K562 (cell line): ENCODE data around the gene ORC3. TPM values are rescaled to one million over a fixed set of nuclear protein-coding genes. Genes with fewer than 3 reads are reported as not detected.

Experiments used
- ATAC-seq: fragments of 200-7000 bp; cut with Tn5 transposase; 3 replicates; pipeline ENCODE4 v1.9.1; 2020; ENCODE audit warnings: moderate library complexity
- BruUV-seq: library from RNA; stranded (reverse); fragments of 400-500 nt; replicated peaks from 2 replicates; lab custom pipeline; 2021; lab: Mats Ljungman, UMichigan
- CTCF ChIA-PET: fragments of 300-600 bp; formaldehyde crosslinking; extraction: SDS; loops from one replicate; lab custom pipeline; 2021; ENCODE audit warnings: low intra/inter-chr PET ratio; lab: Yijun Ruan, JAX
- POLR2A ChIA-PET: fragments of 300-600, 350-650 bp; sonication (Branson Sonifier 250); formaldehyde crosslinking; extraction: SDS; loops from one replicate; lab custom pipeline; 2021; ENCODE audit warnings: antibody characterized with exemption, inconsistent platforms; lab: Yijun Ruan, JAX
- DNase-seq, 4 experiments: peaks; one replicate each; pipeline versions ENCODE4 v3.0.0 to v3.0.0-alpha.2; 2011 to 2018; ENCODE audit warnings: low spot score in 3 of 4, mixed read lengths in 3 of 4; ENCODE audit errors: extremely low read depth in 1 of 4
- FAIRE-seq: peaks from 2 replicates; lab custom pipeline; 2011; peaks lifted over from hg19 to GRCh38; lab: Jason Lieb, UNC
- H2AFZ ChIP-seq: 2 replicates; pipeline ENCODE4 v1.6.0; 2011; ENCODE audit warnings: low read depth, low read length, control low read depth, inconsistent platforms
- H3K27ac ChIP-seq: fragments of 200-600 bp; 3 replicates; pipeline ENCODE4 v1.8.0; 2011; ENCODE audit warnings: low read depth, mild to moderate bottlenecking, control low read depth, inconsistent platforms, low read length, moderate library complexity, mixed read lengths; ENCODE audit errors: extremely low read depth
- H3K27me3 ChIP-seq, 2 experiments: fragments of 300-600 bp in 1 of 2; 2 replicates in 1 of 2; 3 replicates in 1 of 2; pipeline versions ENCODE4 v1.6.0 to v1.8.0; 2011; ENCODE audit warnings: inconsistent platforms in 2 of 2, low read length in 2 of 2, mild to moderate bottlenecking in 1 of 2, mixed read lengths in 1 of 2, moderate library complexity in 1 of 2; ENCODE audit not compliant: control insufficient read depth in 2 of 2, insufficient read depth in 2 of 2
- H3K36me3 ChIP-seq: fragments of 300-600 bp; 3 replicates; pipeline ENCODE4 v1.8.0; 2011; ENCODE audit warnings: mild to moderate bottlenecking, low read length, inconsistent platforms; ENCODE audit not compliant: control insufficient read depth, insufficient read depth
- H3K4me1 ChIP-seq, 2 experiments: fragments of 200-600 bp in 1 of 2; replicated peaks in 1 of 2; 2 replicates in 1 of 2; 3 replicates in 1 of 2; pipeline versions ENCODE4 v1.5.1 to v1.8.0; 2011; ENCODE audit warnings: inconsistent platforms in 2 of 2, low read length in 2 of 2, mild to moderate bottlenecking in 1 of 2, mixed read lengths in 1 of 2, moderate library complexity in 1 of 2; ENCODE audit not compliant: control insufficient read depth in 2 of 2, insufficient read depth in 2 of 2
- H3K4me2 ChIP-seq: 2 replicates; pipeline ENCODE4 v1.6.1; 2011; ENCODE audit warnings: low read length, control low read depth, inconsistent platforms, mixed read lengths; ENCODE audit not compliant: insufficient read depth
- H3K4me3 ChIP-seq: fragments of 200-600 bp; sonication (generic), shearing (Covaris generic); 2 replicates; pipeline ENCODE4 v1.5.1; 2016; ENCODE audit warnings: control low read depth, inconsistent platforms
- H3K79me2 ChIP-seq: fragments of 200-600 bp; 3 replicates; pipeline ENCODE4 v1.8.0; 2011; ENCODE audit warnings: low read length, inconsistent platforms; ENCODE audit not compliant: control insufficient read depth, insufficient read depth
- H3K9ac ChIP-seq, 2 experiments: 2 replicates each; pipeline versions ENCODE4 v1.6.0 to v1.6.1; 2011; ENCODE audit warnings: low read depth in 2 of 2, low read length in 2 of 2, control low read depth in 1 of 2, inconsistent platforms in 1 of 2, mild to moderate bottlenecking in 1 of 2, mixed read lengths in 1 of 2; ENCODE audit not compliant: insufficient read depth in 1 of 2
- H3K9me1 ChIP-seq: one replicate; pipeline ENCODE4 v1.6.0; 2011; ENCODE audit warnings: inconsistent platforms, mild to moderate bottlenecking, low read length, moderate library complexity; ENCODE audit not compliant: control insufficient read depth, insufficient read depth
- H3K9me3 ChIP-seq: replicated peaks from 2 replicates; pipeline ENCODE4 v1.5.1; 2011; ENCODE audit warnings: low read depth, low read length, inconsistent platforms; ENCODE audit not compliant: control insufficient read depth, insufficient read depth
- H4K20me1 ChIP-seq: replicated peaks from 2 replicates; pipeline ENCODE4 v1.6.1; 2011; ENCODE audit warnings: low read length, inconsistent platforms, mixed read lengths; ENCODE audit not compliant: control insufficient read depth, insufficient read depth
- CEBPB ChIP-seq: fragments of 450-650 bp; IDR thresholded peaks from 2 replicates; pipeline ENCODE4 v1.6.1; 2016; ENCODE audit warnings: missing genetic modification characterization, missing compliant biosample characterization
- CEBPG ChIP-seq, 3 experiments: fragments of 200-800 bp in 1 of 3; sonication (Bioruptor generic) in 1 of 3; sonication (generic) in 1 of 3; formaldehyde crosslinking in 1 of 3; IDR thresholded peaks in 2 of 3; conservative IDR thresholded peaks in 1 of 3; 2 replicates each; pipeline versions ENCODE4 v1.6.1 to v1.8.0; 2016 to 2022; ENCODE audit warnings: missing compliant biosample characterization in 2 of 3, missing genetic modification characterization in 2 of 3, mild to moderate bottlenecking in 1 of 3, missing genetic modification reagents in 1 of 3
- ESRRA ChIP-seq: fragments of 450-650 bp; IDR thresholded peaks from 2 replicates; pipeline ENCODE4 v1.6.1; 2014; ENCODE audit warnings: low read depth, mild to moderate bottlenecking, moderate library complexity, borderline replicate concordance
- HSF4 ChIP-seq: fragments of 250-450 bp; sonication (Bioruptor Pico); IDR thresholded peaks from 2 replicates; pipeline ENCODE4 v2.1.2; 2022; ENCODE audit warnings: mild to moderate bottlenecking, moderate library complexity, borderline replicate concordance
- KDM2B ChIP-seq: fragments of 250-450 bp; sonication (Bioruptor Pico); IDR thresholded peaks from 2 replicates; pipeline ENCODE4 v1.8.0; 2021; ENCODE audit warnings: mild to moderate bottlenecking, moderate library complexity
- NR2C1 ChIP-seq, 2 experiments: fragments of 450-650 bp; IDR thresholded peaks; 2 replicates each; pipeline ENCODE4 v1.6.1; 2017; ENCODE audit warnings: mild to moderate bottlenecking in 2 of 2, antibody characterized with exemption in 1 of 2, inconsistent platforms in 1 of 2, missing compliant biosample characterization in 1 of 2, missing genetic modification characterization in 1 of 2
- POLR2A ChIP-seq: fragments of 450-650 bp; conservative IDR thresholded peaks from 2 replicates; pipeline ENCODE4 v1.6.1; 2016
- SOX6 ChIP-seq: fragments of 450-650 bp; IDR thresholded peaks from 2 replicates; pipeline ENCODE4 v1.6.1; 2014; ENCODE audit warnings: mild to moderate bottlenecking
- TRIM24 ChIP-seq, 2 experiments: fragments of 450-650 bp; IDR thresholded peaks; 2 replicates each; pipeline ENCODE4 v1.6.1; 2016
- WGBS: fragments of 100-300 bp; shearing (Covaris generic); methylation state at CpG from one replicate; pipeline ENCODE4 v1.1.6; 2016; ENCODE audit warnings: low coverage, mixed read lengths; ENCODE audit not compliant: insufficient coverage; ENCODE audit errors: missing lambda C conversion rate; 5-methylcytosine and 5-hydroxymethylcytosine counted together
- in situ Hi-C: fragments of 300-500 bp; cut with MboI; formaldehyde crosslinking; loops from 4 replicates; pipeline ENCODE4 v1.15.0; 2018; ENCODE audit warnings: inconsistent platforms, mixed read lengths
- intact Hi-C: fragments of 100-400 bp; cut with micrococcal nuclease; formaldehyde crosslinking; loops from 2 replicates; pipeline ENCODE4 v1.14.2; 2022
- polyA plus RNA-seq, 8 experiments: library from polyadenylated mRNA; depleted of rRNA in 4 of 8; stranded (reverse) in 5 of 8; unstranded in 3 of 8; fragments of >200 nt; fragmentation: Nextera tagmentation in 2 of 8; fragmentation: Illumina TruSeq in 1 of 8; extraction: Ambion mirVana in 2 of 8; extraction: Trizol in 1 of 8; gene quantifications; 2 replicates each; pipeline versions ENCODE4 v1.2.1 to v1.2.3, GENCODE V29; 2011 to 2014; ENCODE audit warnings: inconsistent platforms in 1 of 8, missing spikeins in 1 of 8
- total RNA-seq, 7 experiments: library from RNA; depleted of rRNA in 6 of 7; stranded (reverse); fragments of >200 nt in 6 of 7; fragmentation: Illumina TruSeq in 2 of 7; extraction: Trizol in 2 of 7; gene quantifications; 2 replicates each; pipeline versions ENCODE4 v1.2.1 to v1.2.3, GENCODE V29; 2011 to 2021; ENCODE audit warnings: low replicate concordance in 1 of 7
- TF ChIP-seq, protein P1 (sequence below): fragments of 250-450 bp; sonication (Bioruptor Pico); IDR thresholded peaks from 2 replicates; pipeline ENCODE4 v1.8.0; 2022; ENCODE audit warnings: inconsistent platforms
- TF ChIP-seq, protein P2 (sequence below): sonication (generic); formaldehyde crosslinking; IDR thresholded peaks from 2 replicates; pipeline ENCODE4 v1.5.0; 2020; ENCODE audit warnings: missing genetic modification reagents
- TF ChIP-seq, protein P3 (sequence below), 2 experiments: fragments of 450-650 bp in 1 of 2; sonication (generic) in 1 of 2; formaldehyde crosslinking in 1 of 2; IDR thresholded peaks in 1 of 2; conservative IDR thresholded peaks in 1 of 2; 2 replicates each; pipeline versions ENCODE4 v1.6.1 to v1.8.1; 2016 to 2023; ENCODE audit warnings: mild to moderate bottlenecking in 2 of 2, moderate library complexity in 2 of 2, inconsistent platforms in 1 of 2, missing genetic modification reagents in 1 of 2

ORC3 gene
- total and polyA plus RNA-seq, 9 of the 15 experiments (the other 6 are each of a cell fraction or from before 2014, with no cell fraction given): 28.8 to 159 (median 74.8) TPM

DNA sequence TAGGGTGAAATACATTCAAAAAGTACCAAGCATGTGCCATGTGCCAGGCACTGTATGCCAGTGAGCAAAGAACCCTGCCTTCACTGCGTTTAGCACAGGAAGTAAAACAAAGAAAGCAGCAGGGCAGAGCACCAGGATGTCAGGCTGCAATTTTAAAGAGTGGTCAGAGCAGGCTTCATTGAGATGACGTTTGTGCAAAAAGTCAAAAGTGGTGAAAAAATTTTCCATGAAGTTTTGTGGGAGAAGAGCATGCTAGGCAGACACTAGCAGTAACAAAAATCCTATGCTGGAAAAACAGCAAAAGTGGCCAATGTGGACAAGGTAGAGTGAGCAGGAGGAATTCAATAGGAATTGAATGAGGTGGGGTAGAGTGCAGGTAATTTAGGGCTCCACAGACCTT is 80.8 kb downstream of the ORC3 start (continued):
- TF ChIP-seq, protein P1, sequence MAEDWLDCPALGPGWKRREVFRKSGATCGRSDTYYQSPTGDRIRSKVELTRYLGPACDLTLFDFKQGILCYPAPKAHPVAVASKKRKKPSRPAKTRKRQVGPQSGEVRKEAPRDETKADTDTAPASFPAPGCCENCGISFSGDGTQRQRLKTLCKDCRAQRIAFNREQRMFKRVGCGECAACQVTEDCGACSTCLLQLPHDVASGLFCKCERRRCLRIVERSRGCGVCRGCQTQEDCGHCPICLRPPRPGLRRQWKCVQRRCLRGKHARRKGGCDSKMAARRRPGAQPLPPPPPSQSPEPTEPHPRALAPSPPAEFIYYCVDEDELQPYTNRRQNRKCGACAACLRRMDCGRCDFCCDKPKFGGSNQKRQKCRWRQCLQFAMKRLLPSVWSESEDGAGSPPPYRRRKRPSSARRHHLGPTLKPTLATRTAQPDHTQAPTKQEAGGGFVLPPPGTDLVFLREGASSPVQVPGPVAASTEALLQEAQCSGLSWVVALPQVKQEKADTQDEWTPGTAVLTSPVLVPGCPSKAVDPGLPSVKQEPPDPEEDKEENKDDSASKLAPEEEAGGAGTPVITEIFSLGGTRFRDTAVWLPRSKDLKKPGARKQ (CRISPR knock-in tag): no peak

DNA sequence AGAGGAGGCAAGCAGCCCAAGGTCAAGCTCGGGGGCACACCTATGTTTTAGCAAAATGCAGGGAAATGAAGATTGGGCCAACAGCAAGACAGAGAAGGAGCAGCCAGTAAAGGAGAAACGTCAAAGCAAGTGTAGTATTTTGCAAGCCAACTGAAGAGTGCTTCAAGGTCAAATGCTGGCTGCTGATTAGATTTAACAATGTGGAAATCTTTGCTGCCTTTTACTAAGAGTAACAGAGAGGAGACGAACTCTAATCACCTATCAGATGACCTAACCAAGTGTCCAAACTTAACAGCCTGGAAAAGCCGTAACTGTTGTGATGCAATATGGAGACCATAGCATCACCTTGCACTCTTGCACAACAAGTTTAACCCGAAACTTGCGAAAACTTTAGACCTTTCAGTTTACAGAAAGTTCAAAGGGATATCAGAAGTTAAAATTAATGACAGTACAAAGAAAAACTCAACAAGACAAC is 81.7 kb downstream of the ORC3 start:
- Histone ChIP-seq H3K27me3 (no peaks in the 10 kb centered on the region), H4K20me1 (0 out of 2 replicates have a peak, but pooled peaks cover 3% of the 10 kb centered on the region)
- POLR2A ChIA-PET: interaction anchor here (1.0 kb wide), 2 partner anchors 13 to 17 kb away, joined by 3 to 6 read pairs; no protein-coding TSS in a partner anchor
- TF ChIP-seq CEBPB (tag) (peak; percentile 97), KDM2B (CRISPR knock-in tag) (no peak), POLR2A (0 out of 2 replicates have a peak, but pooled peaks have one; percentile 23), HSF4 (CRISPR knock-in tag) (no peak), ESRRA (peak; percentile 74), SOX6 (peak; percentile 20; the same call in 1 of the 2 replicates), NR2C1 (IDR thresholded peaks at IDR 0.05) (no peak), NR2C1 (tag; IDR thresholded peaks at IDR 0.05) (peak; percentile 35; the same call in 1 of the 2 replicates), TRIM24 (IDR thresholded peaks at IDR 0.05) (peak; percentile 34 to 43; a peak in 2 of 4 replicates), CEBPG (CRISPR knock-in tag; IDR thresholded peaks at IDR 0.05) (peak; percentile 78), CEBPG (tag; conservative IDR thresholded peaks at IDR 0.05 in 1 of 2, IDR thresholded peaks at IDR 0.05 in 1 of 2) (peak; percentile 76 to 93)
- TF ChIP-seq, protein P2, sequence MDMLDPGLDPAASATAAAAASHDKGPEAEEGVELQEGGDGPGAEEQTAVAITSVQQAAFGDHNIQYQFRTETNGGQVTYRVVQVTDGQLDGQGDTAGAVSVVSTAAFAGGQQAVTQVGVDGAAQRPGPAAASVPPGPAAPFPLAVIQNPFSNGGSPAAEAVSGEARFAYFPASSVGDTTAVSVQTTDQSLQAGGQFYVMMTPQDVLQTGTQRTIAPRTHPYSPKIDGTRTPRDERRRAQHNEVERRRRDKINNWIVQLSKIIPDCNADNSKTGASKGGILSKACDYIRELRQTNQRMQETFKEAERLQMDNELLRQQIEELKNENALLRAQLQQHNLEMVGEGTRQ (CRISPR knock-in tag): no peak
- TF ChIP-seq, protein P3, sequence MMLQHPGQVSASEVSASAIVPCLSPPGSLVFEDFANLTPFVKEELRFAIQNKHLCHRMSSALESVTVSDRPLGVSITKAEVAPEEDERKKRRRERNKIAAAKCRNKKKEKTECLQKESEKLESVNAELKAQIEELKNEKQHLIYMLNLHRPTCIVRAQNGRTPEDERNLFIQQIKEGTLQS (IDR thresholded peaks at IDR 0.05): peak; percentile 54
- TF ChIP-seq, protein P3 (CRISPR knock-in tag; conservative IDR thresholded peaks at IDR 0.05): no peak
- TF ChIP-seq, all 486 proteins: peak for 8
- Histone ChIP-seq H3K9ac (no peak overlapping the region), H3K4me2 (no peak overlapping the region), H3K4me1 (0 out of 5 replicates have a peak, but pooled peaks cover 0 to 2% of the 10 kb centered on the region in 2 experiments), H3K9me3 (no peaks in the 10 kb centered on the region), H3K27ac (peak overlapping the region; percentile 9; the same call in 1 of the 3 replicates), H3K9me1 (no peaks in the 10 kb centered on the region), H3K79me2 (no peaks in the 10 kb centered on the region), H3K4me3 (no peak overlapping the region), H3K36me3 (peaks cover 64% of the 10 kb centered on the region), H2AFZ (no peak overlapping the region)
- no TSS peak for BruUV-seq
- WGBS: 59% methylated on average over 6 of the region's 6 CpGs
- DNase-seq (no peak), FAIRE-seq (no peak), ATAC-seq (0 out of 3 replicates have a peak, but pooled peaks have one; percentile 8)
- CTCF ChIA-PET: no interaction called here
- intact Hi-C loops (no loop called here), in situ Hi-C loops (no loop called here)
